Sigmoid colon (tissue), 7 donors: ENCODE results near the gene CACNA1D. TPM values are rescaled to one million over a fixed set of nuclear protein-coding genes. Genes with fewer than 3 reads are reported as not detected.

Experiments used
- DNase-seq: peaks from one replicate; pipeline ENCODE4 v3.0.0-alpha.2; 2019
- H3K27ac ChIP-seq, 4 donors: fragments of 200-600 bp; sonication (generic); one replicate each; pipeline ENCODE4 v1.5.1; 2016 to 2019; ENCODE audit warnings: mild to moderate bottlenecking in 1 of 4
- H3K27me3 ChIP-seq, 3 donors: fragments of 200-600 bp; sonication (generic); one replicate each; pipeline ENCODE4 v1.5.1; 2019; ENCODE audit warnings: mild to moderate bottlenecking in 1 of 3
- H3K36me3 ChIP-seq, 4 donors: fragments of 200-600 bp; sonication (generic); one replicate each; pipeline ENCODE4 v1.5.1; 2016 to 2019
- H3K4me1 ChIP-seq, 4 donors: fragments of 200-600 bp; sonication (generic); one replicate each; pipeline ENCODE4 v1.5.1; 2017 to 2019
- H3K4me3 ChIP-seq, 4 donors: fragments of 200-600 bp; sonication (generic); one replicate each; pipeline ENCODE4 v1.5.1; 2017 to 2019; ENCODE audit warnings: mild to moderate bottlenecking in 2 of 4, moderate library complexity in 1 of 4
- H3K9me3 ChIP-seq, 4 donors: fragments of 200-600 bp in 3 of 4; sonication (generic) in 3 of 4; one replicate each; pipeline versions ENCODE4 v1.5.1 to v1.6.1; 2013 to 2019
- CTCF ChIP-seq, 4 experiments: fragments of 450-650 bp in 3 of 4; fragments of 200-600 bp in 1 of 4; IDR thresholded peaks; one replicate each; pipeline ENCODE4 v1.5.1; 2016 to 2019; ENCODE audit warnings: antibody characterized with exemption in 4 of 4, mild to moderate bottlenecking in 3 of 4, moderate library complexity in 2 of 4
- EP300 ChIP-seq, 4 donors: sonication (generic); formaldehyde crosslinking; IDR thresholded peaks; one replicate each; pipeline ENCODE4 v1.6.1; 2017; ENCODE audit warnings: antibody characterized with exemption in 4 of 4
- POLR2A ChIP-seq, 2 donors: fragments of 450-650 bp; IDR thresholded peaks; one replicate each; pipeline ENCODE4 v1.6.1; 2016; ENCODE audit warnings: antibody characterized with exemption in 2 of 2, mild to moderate bottlenecking in 2 of 2, moderate library complexity in 2 of 2
- POLR2AphosphoS5 ChIP-seq, 4 donors: sonication (generic); formaldehyde crosslinking; IDR thresholded peaks; one replicate each; pipeline ENCODE4 v1.6.1; 2017; ENCODE audit warnings: antibody characterized with exemption in 4 of 4
- WGBS, 2 donors: extraction: QIAGEN DNeasy Blood & Tissue Kit; methylation state at CpG; one replicate each; pipeline ENCODE4 v1.1.7; 2013; 5-methylcytosine and 5-hydroxymethylcytosine counted together
- intact Hi-C: fragments of 100-400 bp; cut with DNase I; formaldehyde crosslinking; loops from one replicate; pipeline ENCODE4 v1.15.1; 2023
- polyA plus RNA-seq, 3 donors: library from polyadenylated mRNA; stranded (reverse); fragments of 200-250 nt; gene quantifications; one replicate each; pipeline ENCODE4 v1.2.3, GENCODE V29; 2013
- total RNA-seq, 4 donors: library from RNA; depleted of rRNA; stranded (reverse); fragments of >200 nt; gene quantifications; one replicate each; pipeline ENCODE4 v1.1.0, GENCODE V29; 2016
- donor health status: healthy with polysubstance abuse.
- donor health status: Bipolar disorder and iron deficiency.
- donor health status: healthy.

CACNA1D gene
- total and polyA plus RNA-seq, 7 donors, result 1.2 to 9.7 (median 4.8) TPM

GRCh38 chr3:53703630-53704362 lies 209.4 kb downstream of the CACNA1D start:
- 88 to 91% methylated on average over 14 of the region's 14 CpGs for WGBS, 2 donors
- no peaks in the 10 kb centered on the region for H3K9me3 ChIP-seq
- intact Hi-C loops, result no loop called here
- no peaks in the 10 kb centered on the region for H3K4me1 ChIP-seq
- H3K36me3 ChIP-seq, result no peaks in the 10 kb centered on the region
- no peak for DNase-seq
- no peak overlapping the region for H3K4me3 ChIP-seq
- H3K27me3 ChIP-seq, result no peaks in the 10 kb centered on the region
- H3K27ac ChIP-seq, result no peak overlapping the region
- TF ChIP-seq EP300 (IDR thresholded peaks at IDR 0.05), result no peak
- no peak for TF ChIP-seq POLR2AphosphoS5 (IDR thresholded peaks at IDR 0.05)

- DNase-seq, result no peak
- no peak for TF ChIP-seq EP300 (IDR thresholded peaks at IDR 0.05)
- TF ChIP-seq POLR2A (IDR thresholded peaks at IDR 0.05), result no peak
- TF ChIP-seq POLR2AphosphoS5 (IDR thresholded peaks at IDR 0.05), result no peak
- no peak for TF ChIP-seq CTCF (IDR thresholded peaks at IDR 0.05)
- H3K27me3 ChIP-seq, result no peaks in the 10 kb centered on the region
- H3K9me3 ChIP-seq, result no peaks in the 10 kb centered on the region
- H3K4me3 ChIP-seq, result no peak overlapping the region
- 84 to 90% methylated on average over 4 of the region's 4 CpGs for WGBS, 2 donors
- no peaks in the 10 kb centered on the region for H3K36me3 ChIP-seq
- H3K27ac ChIP-seq, result no peak overlapping the region
- intact Hi-C loops, result no loop called here
- no peaks in the 10 kb centered on the region for H3K4me1 ChIP-seq
Measured at GRCh38 chr3:53704363-53704725, 209.9 kb downstream of the CACNA1D start.

GRCh38 chr3:53705024-53705745 lies 210.8 kb downstream of the CACNA1D start:
- Histone ChIP-seq H3K27me3 (no peaks in the 10 kb centered on the region), H3K4me1 (peaks cover 0 to 3% (median 0%) of the 10 kb centered on the region in 4 donors), H3K27ac (no peak overlapping the region), H3K9me3 (no peaks in the 10 kb centered on the region), H3K4me3 (no peak overlapping the region), H3K36me3 (no peaks in the 10 kb centered on the region)
- no peak for DNase-seq
- TF ChIP-seq CTCF (IDR thresholded peaks at IDR 0.05) (no peak), EP300 (IDR thresholded peaks at IDR 0.05) (no peak)
- intact Hi-C loops, result loop anchor here (5.0 kb wide), 1 partner anchor 213 kb away; the partner anchor contains the start of gene CACNA1D
- 74 to 81% methylated on average over 11 of the region's 11 CpGs for WGBS, 2 donors

- intact Hi-C loops, result loop anchor here (5.0 kb wide), 1 partner anchor 213 kb away; the partner anchor contains the start of gene CACNA1D
- Histone ChIP-seq H3K27me3 (no peaks in the 10 kb centered on the region), H3K27ac (no peak overlapping the region), H3K4me3 (no peak overlapping the region), H3K9me3 (no peaks in the 10 kb centered on the region), H3K4me1 (peaks cover 0 to 6% (median 0%) of the 10 kb centered on the region in 4 donors), H3K36me3 (no peaks in the 10 kb centered on the region)
- no peak for DNase-seq
- WGBS, 2 donors, result 71 to 84% methylated on average over 4 of the region's 4 CpGs
- TF ChIP-seq POLR2AphosphoS5 (IDR thresholded peaks at IDR 0.05) (no peak), CTCF (IDR thresholded peaks at IDR 0.05) (no peak), POLR2A (IDR thresholded peaks at IDR 0.05) (no peak)
Measured at GRCh38 chr3:53705774-53706173, 211.4 kb downstream of the CACNA1D start.

- no peaks in the 10 kb centered on the region for H3K9me3 ChIP-seq
- DNase-seq, result no peak
- peaks cover 0 to 6% (median 0%) of the 10 kb centered on the region in 4 donors for H3K4me1 ChIP-seq
- no peak for TF ChIP-seq POLR2AphosphoS5 (IDR thresholded peaks at IDR 0.05)
- no peak for TF ChIP-seq CTCF (IDR thresholded peaks at IDR 0.05)
- no peak for TF ChIP-seq EP300 (IDR thresholded peaks at IDR 0.05)
- TF ChIP-seq POLR2A (IDR thresholded peaks at IDR 0.05), result no peak
- H3K27me3 ChIP-seq, result no peaks in the 10 kb centered on the region
- intact Hi-C loops, result loop anchor here (5.0 kb wide), 1 partner anchor 215 kb away; the partner anchor contains the start of gene CACNA1D
- no peak overlapping the region for H3K4me3 ChIP-seq
- no peaks in the 10 kb centered on the region for H3K36me3 ChIP-seq
- no peak overlapping the region for H3K27ac ChIP-seq
Measured at GRCh38 chr3:53707222-53707621, 212.8 kb downstream of the CACNA1D start.
